Lung (tissue), 12 donors: ENCODE measurements around the gene DNM2. TPM values are rescaled to one million over a fixed set of nuclear protein-coding genes. Genes with fewer than 3 reads are reported as not detected.

Experiments
- ATAC-seq: fragments of 200-7000 bp; cut with Tn5 transposase; one replicate; pipeline ENCODE4 v1.9.1; 2020; ENCODE audit warnings: moderate number of reproducible peaks; ENCODE audit not compliant: insufficient read depth, low FRiP score
- DNase-seq, 3 donors: peaks; one replicate each; pipeline ENCODE4 v3.0.0-alpha.2; 2013 to 2017
- H3K27ac ChIP-seq, 2 donors: one replicate each; pipeline ENCODE4 v1.5.1; 2013; ENCODE audit warnings: mild to moderate bottlenecking in 2 of 2, moderate library complexity in 2 of 2, control low read depth in 1 of 2, inconsistent platforms in 1 of 2, low read depth in 1 of 2, low read length in 1 of 2
- H3K27me3 ChIP-seq, 3 donors: one replicate each; pipeline ENCODE4 v1.5.1; 2013; ENCODE audit warnings: low read length in 2 of 3; ENCODE audit not compliant: control insufficient read depth in 3 of 3, insufficient read depth in 3 of 3
- H3K36me3 ChIP-seq, 4 donors: one replicate each; pipeline ENCODE4 v1.5.1; 2013; ENCODE audit warnings: low read length in 4 of 4, mild to moderate bottlenecking in 1 of 4, moderate library complexity in 1 of 4; ENCODE audit not compliant: control insufficient read depth in 4 of 4, insufficient read depth in 4 of 4
- H3K4me1 ChIP-seq, 5 donors: one replicate each; pipeline ENCODE4 v1.5.1; 2013; ENCODE audit warnings: low read length in 5 of 5, mild to moderate bottlenecking in 2 of 5, moderate library complexity in 1 of 5; ENCODE audit not compliant: control insufficient read depth in 5 of 5, insufficient read depth in 5 of 5
- H3K4me3 ChIP-seq: one replicate; pipeline ENCODE4 v1.5.1; 2013; ENCODE audit warnings: mild to moderate bottlenecking, control low read depth, moderate library complexity
- H3K9ac ChIP-seq, 2 donors: one replicate each; pipeline ENCODE4 v1.5.1; 2013; ENCODE audit warnings: low read length in 2 of 2, control low read depth in 1 of 2; ENCODE audit not compliant: insufficient read depth in 1 of 2
- H3K9me3 ChIP-seq, 4 donors: one replicate each; pipeline ENCODE4 v1.5.1; 2013; ENCODE audit warnings: low read length in 3 of 4, mild to moderate bottlenecking in 1 of 4, moderate library complexity in 1 of 4; ENCODE audit not compliant: control insufficient read depth in 4 of 4, insufficient read depth in 3 of 4
- CTCF ChIP-seq: IDR thresholded peaks from 2 replicates; pipeline ENCODE4 v1.5.1; 2012; ENCODE audit warnings: mild to moderate bottlenecking; ENCODE audit errors: control extremely low read depth, extremely low read depth
- WGBS, 2 donors: extraction: QIAGEN DNeasy Blood & Tissue Kit; methylation state at CpG; one replicate each; pipeline ENCODE4 v1.1.7; 2013; 5-methylcytosine and 5-hydroxymethylcytosine counted together
- polyA plus RNA-seq, 2 donors: library from polyadenylated mRNA; stranded (reverse); fragments of 200-250 nt; gene quantifications; one replicate each; pipeline ENCODE4 v1.2.1, GENCODE V29; 2013
- total RNA-seq, 2 donors: library from RNA; depleted of rRNA in 1 of 2; stranded (reverse); fragments of >200 nt in 1 of 2; gene quantifications; one replicate each; pipeline ENCODE4 v1.2.1, GENCODE V29; 2014 to 2021
- donor health status: control.
- donor health status: control.
- donor health status: Bipolar disorder and iron deficiency.
- donor health status: healthy.
- donor health status: DM: yes; HTN: yes; CAD: no.

DNM2 gene
- total and polyA plus RNA-seq, 4 donors, result 172 to 277 (median 204) TPM

GRCh38 chr19:10752237-10752912, 34.5 kb downstream of the DNM2 start:
- 85 to 93% methylated on average over 8 of the region's 8 CpGs for WGBS, 2 donors
- H3K27ac ChIP-seq, result peak overlapping the region in 1 of 2 donors; percentile 93
- no peak overlapping the region for H3K9ac ChIP-seq
- H3K27me3 ChIP-seq, result no peaks in the 10 kb centered on the region
- no peak for TF ChIP-seq CTCF
- DNase-seq (no peak), ATAC-seq (no peak)
- H3K9me3 ChIP-seq, result no peaks in the 10 kb centered on the region
- H3K36me3 ChIP-seq, result no peaks in the 10 kb centered on the region
- H3K4me1 ChIP-seq, result peaks cover 0 to 35% (median 12%) of the 10 kb centered on the region in 5 donors
- H3K4me3 ChIP-seq, result no peak overlapping the region

GRCh38 chr19:10752913-10753704, 35.2 kb downstream of the DNM2 start:
- Histone ChIP-seq H3K4me1 (peaks cover 0 to 31% (median 12%) of the 10 kb centered on the region in 5 donors), H3K27me3 (no peaks in the 10 kb centered on the region), H3K4me3 (no peak overlapping the region), H3K9me3 (no peaks in the 10 kb centered on the region), H3K9ac (no peak overlapping the region), H3K36me3 (no peaks in the 10 kb centered on the region), H3K27ac (peak overlapping the region in 1 of 2 donors; percentile 93)
- ATAC-seq, result no peak
- 71 to 81% methylated on average over 10 of the region's 10 CpGs for WGBS, 2 donors
- DNase-seq, result no peak
- TF ChIP-seq CTCF, result no peak

- DNase-seq (no peak), ATAC-seq (no peak)
- Histone ChIP-seq H3K36me3 (peaks cover 0 to 5% (median 2%) of the 10 kb centered on the region in 4 donors), H3K27ac (peak overlapping the region in 1 of 2 donors; percentile 37), H3K9me3 (no peaks in the 10 kb centered on the region), H3K4me1 (peaks cover 0 to 17% (median 4%) of the 10 kb centered on the region in 5 donors), H3K4me3 (no peak overlapping the region), H3K9ac (no peak overlapping the region), H3K27me3 (no peaks in the 10 kb centered on the region)
- 85% methylated on average over 10 of the region's 10 CpGs for WGBS, 2 donors
- no peak for TF ChIP-seq CTCF
Measured at GRCh38 chr19:10756371-10756770, 38.5 kb downstream of the DNM2 start.
